Measurements from ENCODE around the gene IL4R. TPM values are rescaled to one million over a fixed set of nuclear protein-coding genes. Genes with fewer than 3 reads are reported as not detected.

Gene IL4R
- total RNA-seq, 1 donor from 2014 or later: 143 TPM

GRCh38 chr16:27318392-27319256 is 4.8 kb downstream of the IL4R start:
- peak overlapping the region; percentile 100 for H3K27ac ChIP-seq
- ATAC-seq (peak; percentile 17 to 41), DNase-seq (peak; percentile 79)
- H3K4me1 ChIP-seq: peaks cover 91% of the 10 kb centered on the region
- H3K36me3 ChIP-seq: peaks cover 11% of the 10 kb centered on the region
- intact Hi-C loops (cut with DNase I): no loop called here
- no peaks in the 10 kb centered on the region for H3K27me3 ChIP-seq (ENCODE audit: low read depth)
- no peaks in the 10 kb centered on the region for H3K9me3 ChIP-seq
- peak overlapping the region; percentile 97 for H3K4me3 ChIP-seq
- no peak for TF ChIP-seq CTCF (IDR thresholded peaks at IDR 0.05)

- intact Hi-C loops (cut with DNase I): no loop called here
- no peak for ATAC-seq
- no peak for TF ChIP-seq CTCF (IDR thresholded peaks at IDR 0.05)
- H3K27ac ChIP-seq: peak overlapping the region; percentile 100
- no peaks in the 10 kb centered on the region for H3K9me3 ChIP-seq
- H3K36me3 ChIP-seq: peaks cover 11% of the 10 kb centered on the region
- peak overlapping the region; percentile 97 for H3K4me3 ChIP-seq
- H3K4me1 ChIP-seq: peaks cover 97% of the 10 kb centered on the region
- DNase-seq: no peak
- no peaks in the 10 kb centered on the region for H3K27me3 ChIP-seq (ENCODE audit: low read depth)
These were observed 5.6 kb downstream of the IL4R start for GRCh38 chr16:27319257-27319965.

- TF ChIP-seq CTCF (IDR thresholded peaks at IDR 0.05): no peak
- intact Hi-C loops (cut with DNase I): no loop called here
- H3K27me3 ChIP-seq (ENCODE audit: low read depth): no peaks in the 10 kb centered on the region
- H3K9me3 ChIP-seq: no peaks in the 10 kb centered on the region
- H3K4me3 ChIP-seq: no peak overlapping the region
- H3K4me1 ChIP-seq: peaks cover 92% of the 10 kb centered on the region
- H3K27ac ChIP-seq: peak overlapping the region; percentile 47
- DNase-seq (no peak), ATAC-seq (no peak)
- peaks cover 11% of the 10 kb centered on the region for H3K36me3 ChIP-seq
These were observed 6.7 kb downstream of the IL4R start for GRCh38 chr16:27320261-27321012.

- peaks cover 92% of the 10 kb centered on the region for H3K4me1 ChIP-seq
- peak overlapping the region; percentile 47 for H3K27ac ChIP-seq
- intact Hi-C loops (cut with DNase I): no loop called here
- H3K4me3 ChIP-seq: no peak overlapping the region
- TF ChIP-seq CTCF (IDR thresholded peaks at IDR 0.05): no peak
- no peaks in the 10 kb centered on the region for H3K27me3 ChIP-seq (ENCODE audit: low read depth)
- DNase-seq: no peak
- no peaks in the 10 kb centered on the region for H3K9me3 ChIP-seq
- peak in 1 of 2 donors; percentile 26 for ATAC-seq
- peaks cover 11% of the 10 kb centered on the region for H3K36me3 ChIP-seq
These were observed 7.5 kb downstream of the IL4R start for GRCh38 chr16:27321013-27321915.

Data from lower lobe of right lung (tissue), 2 donors.